Muscle of back (tissue), 13 donors: Measurements from ENCODE around the gene C1orf159. TPM values are rescaled to one million over a fixed set of nuclear protein-coding genes. Genes with fewer than 3 reads are reported as not detected.
"Not testable (repeated sequence)": the region's sequence is repeated elsewhere in the genome, so short reads cannot be mapped to it uniquely, and the experiment has no call there.

Source experiments
- DNase-seq, 3 donors: peaks; one replicate each; pipeline versions ENCODE4 v3.0.0 to v3.0.0-alpha.2; 2013
- long read RNA-seq, 9 donors: transcript quantifications; one replicate each; lab custom pipeline, GENCODE V29; 2026
- polyA plus RNA-seq, 10 donors: library from polyadenylated mRNA; unstranded; fragments of 120-200 nt; gene quantifications; one replicate each; pipeline ENCODE4 v1.2.1, GENCODE V29; 2013; ENCODE audit not compliant: insufficient read length in 10 of 10

The C1orf159 gene
- polyA plus RNA-seq: 1 to 10 TPM; 3.8 to 7.1 (median 4.6) TPM
- long read RNA-seq, donor 1: 0 reads
- long read RNA-seq, donor 2: 0 reads
- long read RNA-seq, donor 3: 0 reads
- long read RNA-seq, donor 4: 0 reads
- long read RNA-seq, donor 5: 0 reads
- long read RNA-seq, donor 6: 0 reads
- long read RNA-seq, donor 7: 0 reads
- long read RNA-seq, donor 8, partial matches to known transcripts: 0 of 1 reads
- long read RNA-seq, donor 8, other reads (novel, unspliced or antisense): 0 of 1 reads
- long read RNA-seq, donor 9: 0 reads

- peak; percentile 99 for DNase-seq
These were observed at the start of gene C1orf159 for GRCh38 chr1:1115786-1116700. Gene C1orf159, minus strand, starts transcription at chr1:1116089. Its CDS starts 24,546 bp downstream, at chr1:1091543.

- DNase-seq: no peak
These were observed 49.6 kb upstream of the C1orf159 start for GRCh38 chr1:1165485-1165884.

GRCh38 chr1:1164701-1165451 lies 49.0 kb upstream of the C1orf159 start:
- DNase-seq: no peak

GRCh38 chr1:1164361-1164700 lies 48.4 kb upstream of the C1orf159 start:
- DNase-seq: no peak

- no peak for DNase-seq
These were observed 47.7 kb upstream of the C1orf159 start for GRCh38 chr1:1163538-1164070.

GRCh38 chr1:1162597-1163537 lies 47.0 kb upstream of the C1orf159 start:
- DNase-seq: no peak

GRCh38 chr1:1161683-1162079 lies 45.8 kb upstream of the C1orf159 start:
- no peak for DNase-seq

- DNase-seq: no peak
These were observed 45.3 kb upstream of the C1orf159 start for GRCh38 chr1:1161078-1161682.

- DNase-seq: no peak
These were observed 44.5 kb upstream of the C1orf159 start for GRCh38 chr1:1160281-1160930.

- DNase-seq: peak; percentile 7 to 82 (median 30)
These were observed 42.2 kb upstream of the C1orf159 start for GRCh38 chr1:1157914-1158710.

- peak; percentile 77 to 87 (median 80) for DNase-seq
These were observed 41.6 kb upstream of the C1orf159 start for GRCh38 chr1:1157426-1157913.

- DNase-seq: no peak
These were observed 41.1 kb upstream of the C1orf159 start for GRCh38 chr1:1157033-1157365.

- no peak for DNase-seq
These were observed 40.5 kb upstream of the C1orf159 start for GRCh38 chr1:1156140-1157032.

GRCh38 chr1:1155258-1155657 lies 39.4 kb upstream of the C1orf159 start:
- no peak for DNase-seq

- DNase-seq: no peak
These were observed 38.0 kb upstream of the C1orf159 start for GRCh38 chr1:1153874-1154273.

- DNase-seq: not testable (repeated sequence)
These were observed 37.3 kb upstream of the C1orf159 start for GRCh38 chr1:1153215-1153614.

- not testable (repeated sequence) for DNase-seq
These were observed 36.5 kb upstream of the C1orf159 start for GRCh38 chr1:1152431-1152830.

GRCh38 chr1:1151306-1151705 lies 35.4 kb upstream of the C1orf159 start:
- no peak for DNase-seq
